ES-I3 (cell line): ENCODE data around the gene CTBP2.

ENCODE experiments used
- H3K36me3 ChIP-seq: 2 replicates; pipeline ENCODE4 v1.6.1; 2013; ENCODE audit warnings: mild to moderate bottlenecking, low read length, control low read depth, moderate library complexity; ENCODE audit not compliant: insufficient read depth
- H3K4me1 ChIP-seq: 2 replicates; pipeline ENCODE4 v1.6.1; 2013; ENCODE audit warnings: mild to moderate bottlenecking, control low read depth, low read length; ENCODE audit not compliant: insufficient read depth
- H3K9ac ChIP-seq: 2 replicates; pipeline ENCODE4 v1.6.1; 2013; ENCODE audit warnings: low read depth, mild to moderate bottlenecking, low read length, moderate library complexity
- H3K9me3 ChIP-seq: 2 replicates; pipeline ENCODE4 v1.6.1; 2013; ENCODE audit warnings: mild to moderate bottlenecking, low read length, moderate library complexity; ENCODE audit not compliant: control insufficient read depth, insufficient read depth

CTBP2 gene

DNA sequence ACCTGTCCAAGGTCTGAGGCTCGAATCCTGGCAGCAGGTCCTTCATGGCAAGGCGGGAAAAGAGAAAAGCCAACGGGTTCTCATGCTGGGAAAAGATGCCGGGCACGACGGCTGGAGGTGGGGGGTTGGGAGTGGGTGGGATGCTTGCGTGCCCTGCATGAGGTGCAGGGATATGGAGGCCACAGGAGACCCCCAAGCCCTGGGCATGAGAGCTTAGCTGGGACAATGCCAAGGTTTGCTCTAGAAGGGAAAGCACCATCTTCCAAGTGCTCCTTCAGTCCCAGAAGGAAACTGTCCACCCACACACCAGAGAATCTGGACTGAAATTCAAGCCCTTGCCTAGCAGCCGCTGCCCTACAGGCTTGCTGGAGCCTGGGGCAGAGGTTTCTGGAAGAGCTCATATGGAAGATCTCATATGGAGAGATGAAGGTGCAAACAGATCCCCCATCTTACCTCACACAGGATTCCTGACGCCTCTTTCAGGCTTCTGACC, 154.1 kb downstream of the CTBP2 start:
- Histone ChIP-seq H3K9me3 (no peaks in the 10 kb centered on the region), H3K9ac (no peak overlapping the region), H3K36me3 (peaks cover 13% of the 10 kb centered on the region), H3K4me1 (peaks cover 24% of the 10 kb centered on the region)

DNA sequence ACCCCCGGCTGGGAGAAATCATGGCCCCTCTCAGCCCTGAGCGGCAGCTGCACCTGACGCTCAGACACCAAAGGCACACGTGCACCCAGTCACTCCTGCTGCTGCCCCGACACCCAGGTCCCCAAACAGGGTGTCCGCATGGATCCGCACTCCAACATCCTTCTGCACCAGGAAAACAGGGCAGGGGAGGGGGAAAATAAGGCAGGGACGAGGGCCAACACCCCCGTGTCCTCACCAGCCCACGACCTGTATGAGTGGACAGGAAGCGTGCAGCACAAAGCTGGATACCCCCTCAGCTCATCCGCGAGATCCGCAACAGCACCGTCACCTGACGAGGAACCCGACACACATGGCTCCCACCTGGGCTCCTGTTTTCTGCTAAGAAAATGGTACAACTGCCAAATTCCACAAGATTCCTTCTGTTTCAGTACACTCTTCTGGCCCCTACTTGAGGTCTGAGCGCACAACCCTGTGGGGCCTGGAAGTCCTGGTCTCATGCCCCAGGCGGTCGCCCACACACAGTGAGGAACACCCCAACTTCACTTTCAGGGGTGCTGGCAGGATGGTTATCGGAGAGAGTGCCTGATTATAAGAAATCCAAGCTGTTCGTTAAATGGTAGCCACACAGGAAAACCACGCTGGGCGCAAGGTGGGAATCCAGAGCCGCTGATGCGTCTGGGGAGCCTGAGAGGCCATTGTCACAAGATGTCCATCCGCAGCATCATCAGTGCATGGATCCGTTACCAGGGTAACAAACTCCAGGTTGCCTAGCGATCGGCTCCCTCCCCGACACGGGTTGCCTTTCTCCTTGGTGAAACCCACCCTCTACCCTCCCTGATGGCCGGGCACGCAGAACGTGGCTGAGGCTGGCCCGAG, 154.8 kb downstream of the CTBP2 start:
- Histone ChIP-seq H3K4me1 (peaks cover 17% of the 10 kb centered on the region), H3K9me3 (no peaks in the 10 kb centered on the region), H3K9ac (no peak overlapping the region), H3K36me3 (peaks cover 13% of the 10 kb centered on the region)

- Histone ChIP-seq H3K36me3 (peaks cover 13% of the 10 kb centered on the region), H3K9me3 (no peaks in the 10 kb centered on the region)
Observed at GRCh38 chr10:125004571-125005311, 155.6 kb downstream of the CTBP2 start.

GRCh38 chr10:125003901-125004467, 156.4 kb downstream of the CTBP2 start:
- H3K9me3 ChIP-seq, result no peaks in the 10 kb centered on the region
- H3K9ac ChIP-seq, result no peak overlapping the region
- peaks cover 13% of the 10 kb centered on the region for H3K36me3 ChIP-seq
- peaks cover 4% of the 10 kb centered on the region for H3K4me1 ChIP-seq

More at GRCh38 chr10:125004571-125005311, 155.6 kb downstream of the CTBP2 start:
- Histone ChIP-seq H3K4me1 (peaks cover 11% of the 10 kb centered on the region), H3K9ac (no peak overlapping the region)

DNA sequence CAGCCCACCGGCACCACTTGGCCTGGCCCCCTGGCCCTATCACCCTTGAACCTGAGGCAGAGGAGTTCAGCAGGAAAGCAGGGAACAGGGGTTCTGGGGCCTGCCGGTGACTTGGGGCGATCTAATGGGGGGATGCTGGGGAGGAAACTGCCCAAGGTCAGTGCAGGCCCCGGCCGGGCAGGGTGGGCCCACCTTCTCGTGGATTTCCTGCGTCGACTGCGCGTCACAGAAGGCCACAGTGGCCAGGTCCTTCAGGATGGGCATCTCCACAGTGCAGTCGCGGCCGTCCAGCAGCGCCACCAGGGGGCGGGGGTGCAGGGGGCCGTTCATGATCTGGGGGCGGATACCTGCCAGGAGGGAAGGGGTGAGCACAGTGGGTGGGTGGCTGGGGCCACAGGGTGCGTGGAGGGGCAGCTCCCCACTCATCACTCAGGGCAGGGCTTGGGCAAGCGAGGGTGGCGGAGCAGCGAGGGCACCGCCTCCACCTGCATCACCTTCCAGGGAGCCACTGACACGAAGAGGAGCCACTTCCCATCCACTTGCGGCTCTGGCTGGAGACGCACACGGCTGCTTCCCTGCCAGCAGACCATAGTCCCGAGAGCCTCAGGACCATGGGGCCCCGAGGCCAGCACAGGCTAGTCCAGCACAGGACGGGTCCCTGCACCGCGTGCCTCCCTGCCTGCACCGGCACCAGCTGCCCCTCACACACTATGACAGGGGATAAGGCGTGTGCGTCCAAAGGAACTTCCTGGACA, 157.0 kb downstream of the CTBP2 start:
- no peak overlapping the region for H3K9ac ChIP-seq
- no peaks in the 10 kb centered on the region for H3K9me3 ChIP-seq
- H3K4me1 ChIP-seq, result no peaks in the 10 kb centered on the region
- H3K36me3 ChIP-seq, result peaks cover 17% of the 10 kb centered on the region

- no peaks in the 10 kb centered on the region for H3K9me3 ChIP-seq
- H3K36me3 ChIP-seq, result peaks cover 20% of the 10 kb centered on the region
- H3K9ac ChIP-seq, result no peak overlapping the region
- no peaks in the 10 kb centered on the region for H3K4me1 ChIP-seq
Observed at GRCh38 chr10:125002423-125003145, 157.8 kb downstream of the CTBP2 start.

- Histone ChIP-seq H3K4me1 (no peaks in the 10 kb centered on the region), H3K36me3 (peaks cover 23% of the 10 kb centered on the region), H3K9ac (no peak overlapping the region), H3K9me3 (no peaks in the 10 kb centered on the region)
Observed at GRCh38 chr10:125002047-125002422, 158.3 kb downstream of the CTBP2 start.

- Histone ChIP-seq H3K9ac (no peak overlapping the region), H3K4me1 (no peaks in the 10 kb centered on the region), H3K9me3 (no peaks in the 10 kb centered on the region), H3K36me3 (peaks cover 27% of the 10 kb centered on the region)
Observed at GRCh38 chr10:125001313-125002046, 158.9 kb downstream of the CTBP2 start.

DNA sequence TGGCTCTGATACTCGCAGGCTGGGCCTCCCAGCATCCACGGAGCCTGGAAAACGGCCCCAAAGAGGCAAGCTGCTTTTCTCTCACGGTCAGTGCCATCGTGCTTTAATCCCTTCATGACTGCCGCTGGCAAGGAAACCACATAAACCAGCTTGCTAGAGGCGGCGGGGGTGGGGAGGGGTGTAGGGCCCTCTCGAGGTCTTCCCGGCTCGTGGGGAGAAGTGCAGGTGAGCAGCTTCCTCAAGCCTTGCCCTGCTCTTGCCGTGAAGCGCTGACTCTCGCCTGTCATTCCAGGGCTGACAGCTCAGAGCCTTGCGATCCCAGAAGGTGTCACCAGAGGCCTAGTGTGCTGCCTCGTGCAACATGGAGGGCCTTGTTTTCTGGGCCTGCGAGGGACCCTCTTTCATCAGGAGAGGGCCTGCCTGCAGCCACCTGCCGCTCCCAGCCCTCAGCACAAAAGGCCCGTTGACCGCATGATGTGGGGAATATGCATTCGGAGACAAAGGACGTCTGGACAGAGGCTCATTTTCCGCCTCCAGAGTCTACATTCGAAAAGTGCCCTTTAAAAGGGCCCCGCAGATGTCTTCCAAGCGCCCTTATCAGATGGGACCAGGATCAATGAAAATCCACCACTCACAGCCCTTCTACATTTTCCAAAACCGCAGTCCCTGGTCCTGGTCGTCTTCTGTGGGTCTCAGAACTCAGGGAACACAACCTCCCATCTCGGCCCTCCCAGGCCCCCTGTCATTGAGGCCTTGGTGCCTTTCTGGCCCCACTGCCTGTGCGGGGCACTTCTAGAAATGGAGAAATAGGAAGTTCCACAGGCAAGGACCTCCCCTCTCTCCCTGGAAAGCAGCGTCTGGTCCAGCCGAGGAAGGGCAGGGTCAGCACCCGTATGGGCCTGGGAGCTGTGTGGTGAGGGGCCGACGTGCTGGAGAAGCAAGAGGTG, 159.7 kb downstream of the CTBP2 start:
- no peaks in the 10 kb centered on the region for H3K9me3 ChIP-seq
- peaks cover 29% of the 10 kb centered on the region for H3K36me3 ChIP-seq
- H3K9ac ChIP-seq, result no peak overlapping the region
- H3K4me1 ChIP-seq, result no peaks in the 10 kb centered on the region

- Histone ChIP-seq H3K4me1 (no peaks in the 10 kb centered on the region), H3K36me3 (peaks cover 35% of the 10 kb centered on the region), H3K9ac (no peak overlapping the region), H3K9me3 (no peaks in the 10 kb centered on the region)
Observed at GRCh38 chr10:124999433-125000365, 160.7 kb downstream of the CTBP2 start.

- H3K9ac ChIP-seq, result no peak overlapping the region
- peaks cover 37% of the 10 kb centered on the region for H3K36me3 ChIP-seq
- no peaks in the 10 kb centered on the region for H3K4me1 ChIP-seq
- no peaks in the 10 kb centered on the region for H3K9me3 ChIP-seq
Observed at GRCh38 chr10:124998624-124999291, 161.6 kb downstream of the CTBP2 start.
